HG03196 (cell line): ENCODE data around the gene ARL6IP1.
"Not testable (repeated sequence)": the region's sequence is repeated elsewhere in the genome, so short reads cannot be mapped to it uniquely, and the experiment has no call there.

Experiments used
- ATAC-seq: cut with Tn5 transposase; IDR thresholded peaks from one replicate; pipeline ENCODE4 v1.9.1; 2021; ENCODE audit not compliant: unreplicated experiment

ARL6IP1 gene

GRCh38 chr16:18800293-18800692 lies 1.1 kb downstream of the ARL6IP1 start:
- ATAC-seq = no peak

GRCh38 chr16:18799500-18799899 lies 1.8 kb downstream of the ARL6IP1 start:
- no peak for ATAC-seq

- no peak for ATAC-seq
These were observed 3.6 kb downstream of the ARL6IP1 start for GRCh38 chr16:18797746-18798145.

DNA sequence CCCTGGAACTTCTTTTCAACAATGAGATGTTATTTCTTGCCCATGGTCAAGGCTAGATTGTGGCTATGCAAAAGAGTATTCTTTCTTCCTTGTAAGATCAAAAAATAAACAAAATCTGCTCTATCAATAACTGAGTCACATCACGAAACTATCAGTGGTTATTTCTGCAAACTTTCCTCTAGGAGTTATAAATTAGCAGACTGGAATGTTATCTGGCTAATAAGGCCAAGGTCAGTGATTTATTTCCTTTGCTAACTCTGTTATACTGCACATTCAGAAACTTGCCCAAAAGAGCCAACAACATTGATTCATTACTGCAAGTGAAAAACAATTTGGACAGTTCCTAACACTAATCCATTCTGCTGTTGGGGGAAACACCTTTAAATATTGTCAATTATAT lies 5.0 kb downstream of the ARL6IP1 start:
- no peak for ATAC-seq

DNA sequence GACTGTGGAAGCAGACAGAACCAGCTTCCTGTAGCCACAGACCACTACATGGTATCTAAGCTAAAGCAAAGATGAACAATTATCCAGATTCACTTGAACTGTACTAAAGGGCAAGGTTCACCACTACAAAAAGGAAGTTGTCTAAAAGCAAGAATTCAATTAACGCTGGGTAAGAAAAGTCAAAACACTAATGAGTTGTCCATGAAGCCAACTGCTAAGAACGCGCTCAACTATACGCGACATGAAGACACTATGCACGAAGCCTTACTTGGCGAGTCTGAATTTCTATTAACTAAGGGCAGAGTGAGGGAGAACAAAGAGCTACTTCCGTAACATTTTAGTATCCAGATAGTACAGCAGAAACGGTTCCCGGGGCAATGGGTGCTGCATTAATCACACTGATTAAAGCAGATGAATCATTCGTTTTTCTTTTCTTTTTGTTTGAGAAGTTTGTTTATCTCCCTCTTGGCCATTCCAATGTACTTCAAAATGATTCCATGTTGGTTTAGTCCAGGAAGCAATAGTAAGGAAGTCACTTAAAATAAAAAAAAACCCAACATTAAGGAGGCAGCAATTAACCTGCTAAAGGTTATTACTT lies 8.4 kb downstream of the ARL6IP1 start:
- no peak for ATAC-seq

GRCh38 chr16:18789850-18790706 lies 11.3 kb downstream of the ARL6IP1 start, which contains the start of gene RPS15A:
TSS of gene RPS15A (minus strand) at chr16:18790334. CDS start at chr16:18789113, 1,221 bp downstream.
- peak; percentile 89 for ATAC-seq

- no peak for ATAC-seq
These were observed 11.9 kb downstream of the ARL6IP1 start for GRCh38 chr16:18789515-18789849.

- no peak for ATAC-seq
These were observed 12.4 kb downstream of the ARL6IP1 start for GRCh38 chr16:18788828-18789514.

GRCh38 chr16:18784917-18785623 lies 16.3 kb downstream of the ARL6IP1 start:
- no peak for ATAC-seq

DNA sequence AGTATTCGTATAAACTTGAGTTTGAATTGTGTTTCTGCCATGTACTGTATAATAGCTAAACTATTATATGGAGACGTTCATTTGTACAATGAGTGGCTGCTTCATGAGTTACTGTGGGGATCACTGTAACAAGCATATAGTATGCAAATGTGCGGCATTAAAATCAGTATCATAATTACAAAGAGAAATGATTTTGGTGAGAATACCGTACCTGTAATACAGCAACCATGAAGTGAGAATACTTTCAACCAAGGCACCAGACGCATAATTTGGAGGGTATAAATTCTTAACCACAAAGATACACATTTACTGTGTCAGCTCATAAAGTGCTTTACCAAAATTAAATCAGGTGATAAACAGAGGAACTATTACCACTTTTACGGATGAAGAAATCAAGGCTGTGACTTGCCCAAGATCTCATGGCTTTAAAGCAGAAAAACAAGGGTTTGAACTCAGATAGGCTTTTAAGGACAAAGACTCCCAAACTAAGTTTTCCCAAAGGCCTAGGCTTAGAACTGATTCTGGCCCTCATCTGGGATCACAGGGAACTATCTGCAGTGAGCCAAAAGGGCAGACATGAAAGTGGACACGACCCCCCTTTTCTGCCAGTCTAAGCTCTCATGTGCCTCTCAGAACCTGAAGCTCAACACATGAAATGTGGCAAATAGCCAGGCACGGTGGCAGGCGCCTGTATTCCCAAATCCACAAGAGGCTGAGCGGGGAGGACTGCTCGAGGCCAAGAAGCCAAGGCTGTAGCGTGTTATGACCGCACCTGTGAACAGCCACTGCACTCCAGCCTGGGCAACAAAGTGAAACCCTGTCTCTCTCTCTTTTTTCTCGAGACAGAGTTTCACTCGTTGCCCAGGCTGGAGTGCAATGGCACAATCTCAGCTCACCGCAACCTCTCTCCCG lies 17.7 kb downstream of the ARL6IP1 start:
- no peak for ATAC-seq

DNA sequence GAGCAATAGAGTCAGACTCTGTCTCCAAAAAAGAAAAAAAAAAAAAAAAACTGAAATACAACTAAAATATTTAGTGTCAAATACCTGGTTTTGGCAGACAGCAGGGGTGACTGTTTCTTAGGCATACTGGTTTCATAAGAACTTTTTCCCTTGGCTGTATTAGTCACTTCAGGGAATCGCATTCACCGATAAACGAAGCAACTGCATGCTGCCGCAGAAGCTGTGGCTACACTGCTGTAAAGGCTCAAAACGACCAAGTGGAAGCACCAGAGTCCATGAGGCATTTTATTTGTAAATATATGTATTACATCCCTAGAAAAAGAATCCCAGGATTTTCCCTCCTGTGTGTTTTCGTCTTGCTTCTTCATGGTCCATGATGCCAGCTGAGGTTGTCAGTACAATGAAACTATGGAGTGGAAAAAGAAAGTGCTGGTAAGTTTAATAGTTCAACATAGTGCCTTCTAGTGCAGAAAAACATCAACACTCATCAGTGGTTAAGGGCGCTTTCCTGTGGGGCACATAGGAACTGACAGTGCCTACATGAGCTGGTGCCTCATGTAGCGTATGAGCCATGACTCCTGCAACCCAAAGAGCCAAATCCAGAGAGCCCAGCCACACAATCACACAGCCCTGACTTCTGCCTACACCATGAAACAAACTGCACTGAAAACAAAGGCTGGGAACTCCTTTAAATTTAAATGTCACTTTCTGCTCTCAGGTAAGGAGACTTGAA lies 18.5 kb downstream of the ARL6IP1 start:
- ATAC-seq = no peak

DNA sequence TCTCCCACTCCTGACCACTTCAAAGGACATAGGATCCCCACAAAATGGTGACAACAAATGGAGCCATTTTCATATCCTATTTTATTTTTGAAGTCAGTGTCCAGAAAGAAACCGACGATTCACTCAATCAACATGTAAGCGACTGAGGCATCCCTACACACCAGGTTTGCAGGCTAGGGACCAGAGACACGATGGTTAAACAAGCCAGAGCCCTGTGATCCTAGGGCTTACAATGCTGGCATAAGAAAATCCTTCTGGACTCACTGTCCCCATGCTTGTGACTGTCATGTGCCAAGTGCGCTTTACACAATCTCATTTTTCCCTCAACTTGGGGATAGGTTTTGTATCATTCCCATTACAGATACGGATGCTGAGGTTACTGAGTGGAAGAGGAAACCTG lies 20.1 kb downstream of the ARL6IP1 start:
- ATAC-seq = not testable (repeated sequence)

DNA sequence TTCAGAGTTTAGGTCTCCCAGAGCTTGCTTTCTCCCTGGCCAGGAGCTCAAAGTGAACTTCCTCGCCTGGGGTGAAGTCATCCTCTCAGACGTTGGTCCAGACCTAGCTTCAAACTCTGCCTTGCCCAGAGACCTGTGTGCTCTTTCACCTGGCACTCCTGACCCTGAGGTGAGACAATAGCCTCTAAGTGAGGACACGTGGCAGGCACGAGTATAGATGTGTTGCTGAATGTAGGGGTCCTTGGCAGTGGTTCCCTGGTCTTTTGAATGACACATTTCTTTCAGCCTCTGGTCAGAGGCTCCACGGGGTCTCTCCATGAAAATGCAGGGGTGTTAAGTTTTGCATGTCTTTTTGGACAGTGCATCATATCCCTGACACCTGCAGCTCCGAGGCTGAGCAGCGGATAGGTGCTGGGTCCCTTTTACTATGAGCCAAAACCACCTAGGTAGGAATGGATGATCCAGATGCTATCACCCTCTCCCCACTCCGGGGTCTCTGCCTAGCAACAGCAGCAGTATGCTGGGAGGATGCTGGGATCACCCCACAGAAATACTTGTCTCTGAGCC lies 20.8 kb downstream of the ARL6IP1 start:
- ATAC-seq = not testable (repeated sequence)

- not testable (repeated sequence) for ATAC-seq
These were observed 23.7 kb downstream of the ARL6IP1 start for GRCh38 chr16:18777664-18778063.

GRCh38 chr16:18776334-18776733 lies 25.0 kb downstream of the ARL6IP1 start:
- not testable (repeated sequence) for ATAC-seq

GRCh38 chr16:18774651-18775050 lies 26.7 kb downstream of the ARL6IP1 start:
- not testable (repeated sequence) for ATAC-seq

GRCh38 chr16:18772171-18772570 lies 29.2 kb downstream of the ARL6IP1 start:
- ATAC-seq = not testable (repeated sequence)

DNA sequence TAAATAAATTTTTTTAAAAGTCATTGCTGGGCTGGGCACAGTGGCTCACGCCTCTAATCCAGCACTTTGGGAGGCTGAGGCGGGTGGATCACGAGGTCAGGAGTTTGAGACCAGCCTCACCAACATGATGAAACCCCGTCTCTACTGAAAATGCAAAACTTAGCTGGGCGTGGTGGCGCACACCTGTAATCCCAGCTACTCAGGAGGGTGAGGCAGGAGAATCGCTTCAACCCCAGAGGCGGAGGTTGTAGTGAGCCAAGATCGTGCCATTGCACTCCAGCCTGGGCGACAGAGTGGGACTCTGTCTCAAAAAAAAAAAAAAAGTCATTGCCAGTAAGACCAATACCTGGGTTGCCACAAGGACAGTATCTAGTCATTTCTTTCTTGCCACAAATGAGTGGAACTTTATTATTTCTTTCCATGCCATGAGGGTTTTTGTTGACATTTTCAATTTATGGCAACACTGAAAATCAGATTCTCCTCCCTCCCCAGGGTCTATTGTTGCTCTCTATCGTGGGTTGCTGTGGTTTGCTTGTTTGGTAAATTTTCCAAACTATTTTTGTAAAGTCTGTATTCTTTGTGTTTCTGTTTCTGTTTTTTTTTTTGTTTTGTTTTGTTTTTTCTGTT lies 30.9 kb downstream of the ARL6IP1 start:
- ATAC-seq = not testable (repeated sequence)

DNA sequence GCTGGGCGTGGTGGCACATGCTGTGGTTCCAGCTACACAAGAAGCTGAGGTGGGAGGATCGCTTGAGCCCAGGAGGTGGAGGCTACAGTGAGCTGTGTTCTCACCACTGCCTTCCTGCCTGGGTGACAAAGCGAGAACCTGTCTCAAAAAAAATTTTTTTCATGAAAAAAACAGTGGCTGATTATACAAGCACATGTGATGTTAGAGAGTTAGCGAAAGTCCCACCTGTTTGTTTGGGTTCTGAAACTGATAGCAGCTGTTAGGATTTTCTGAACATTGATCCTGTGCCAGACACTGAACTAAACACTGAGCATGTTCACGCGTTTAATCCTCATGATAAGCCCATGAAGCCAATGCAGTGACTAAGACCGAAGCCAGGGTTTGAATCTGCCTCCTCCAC lies 34.1 kb downstream of the ARL6IP1 start:
- ATAC-seq = not testable (repeated sequence)
